ENCODE measurements around the gene TRAPPC3L.

- TF ChIP-seq POLR2A (IDR thresholded peaks at IDR 0.05): no peak
- TF ChIP-seq, protein P1, sequence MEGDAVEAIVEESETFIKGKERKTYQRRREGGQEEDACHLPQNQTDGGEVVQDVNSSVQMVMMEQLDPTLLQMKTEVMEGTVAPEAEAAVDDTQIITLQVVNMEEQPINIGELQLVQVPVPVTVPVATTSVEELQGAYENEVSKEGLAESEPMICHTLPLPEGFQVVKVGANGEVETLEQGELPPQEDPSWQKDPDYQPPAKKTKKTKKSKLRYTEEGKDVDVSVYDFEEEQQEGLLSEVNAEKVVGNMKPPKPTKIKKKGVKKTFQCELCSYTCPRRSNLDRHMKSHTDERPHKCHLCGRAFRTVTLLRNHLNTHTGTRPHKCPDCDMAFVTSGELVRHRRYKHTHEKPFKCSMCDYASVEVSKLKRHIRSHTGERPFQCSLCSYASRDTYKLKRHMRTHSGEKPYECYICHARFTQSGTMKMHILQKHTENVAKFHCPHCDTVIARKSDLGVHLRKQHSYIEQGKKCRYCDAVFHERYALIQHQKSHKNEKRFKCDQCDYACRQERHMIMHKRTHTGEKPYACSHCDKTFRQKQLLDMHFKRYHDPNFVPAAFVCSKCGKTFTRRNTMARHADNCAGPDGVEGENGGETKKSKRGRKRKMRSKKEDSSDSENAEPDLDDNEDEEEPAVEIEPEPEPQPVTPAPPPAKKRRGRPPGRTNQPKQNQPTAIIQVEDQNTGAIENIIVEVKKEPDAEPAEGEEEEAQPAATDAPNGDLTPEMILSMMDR (IDR thresholded peaks at IDR 0.05 in 4 of 5, conservative IDR thresholded peaks at IDR 0.05 in 1 of 5): no peak
These were observed 38.2 kb downstream of the TRAPPC3L start for GRCh38 chr6:116507324-116507723.

All from gastrocnemius medialis (tissue), 4 donors.